ENCODE measurements around the gene PTPRN2.

The PTPRN2 gene

GRCh38 chr7:157615101-157615817, 972.4 kb downstream of the PTPRN2 start:
- no peak for DNase-seq (ENCODE audit: low read depth, low spot score)
- CTCF ChIA-PET = no interaction called here
- POLR2A ChIA-PET = no interaction called here
- TF ChIP-seq CTCF (IDR thresholded peaks at IDR 0.05; ENCODE audit: insufficient read depth, low read length, missing control alignments) = no peak
- no peak overlapping the region for H3K4me3 ChIP-seq (ENCODE audit: low read depth, low read length)

GRCh38 chr7:157614457-157615020, 973.1 kb downstream of the PTPRN2 start:
- POLR2A ChIA-PET = no interaction called here
- no peak for DNase-seq (ENCODE audit: low read depth, low spot score)
- TF ChIP-seq CTCF (IDR thresholded peaks at IDR 0.05; ENCODE audit: insufficient read depth, low read length, missing control alignments) = no peak
- CTCF ChIA-PET = no interaction called here
- no peak overlapping the region for H3K4me3 ChIP-seq (ENCODE audit: low read depth, low read length)

- H3K4me3 ChIP-seq (ENCODE audit: low read depth, low read length) = no peak overlapping the region
- ChIA-PET POLR2A (no interaction called here), CTCF (no interaction called here)
- DNase-seq (ENCODE audit: low read depth, low spot score) = no peak
- TF ChIP-seq CTCF (IDR thresholded peaks at IDR 0.05; ENCODE audit: insufficient read depth, low read length, missing control alignments) = no peak
These were observed 973.9 kb downstream of the PTPRN2 start for GRCh38 chr7:157613575-157614322.

GRCh38 chr7:157612664-157613561, 974.7 kb downstream of the PTPRN2 start:
- H3K4me3 ChIP-seq (ENCODE audit: low read depth, low read length) = no peak overlapping the region; the same call in 1 of the 2 replicates
- CTCF ChIA-PET = no interaction called here
- TF ChIP-seq CTCF (IDR thresholded peaks at IDR 0.05; ENCODE audit: insufficient read depth, low read length, missing control alignments) = no peak
- DNase-seq (ENCODE audit: low read depth, low spot score) = no peak
- POLR2A ChIA-PET = no interaction called here

- no peak overlapping the region for H3K4me3 ChIP-seq (ENCODE audit: low read depth, low read length)
- no peak for TF ChIP-seq CTCF (IDR thresholded peaks at IDR 0.05; ENCODE audit: insufficient read depth, low read length, missing control alignments)
- no peak for DNase-seq (ENCODE audit: low read depth, low spot score)
- ChIA-PET POLR2A (no interaction called here), CTCF (no interaction called here)
These were observed 975.5 kb downstream of the PTPRN2 start for GRCh38 chr7:157612009-157612663.

Measured in AG04449 (cell line).